GM18867 (cell line): ENCODE results near the gene CTDSPL.

Source experiments
- ATAC-seq: cut with Tn5 transposase; IDR thresholded peaks from one replicate; pipeline ENCODE4 v1.9.1; 2021; ENCODE audit warnings: mild to moderate bottlenecking, moderate library complexity; ENCODE audit not compliant: unreplicated experiment

Gene CTDSPL

GRCh38 chr3:37940242-37940908 is 78.7 kb downstream of the CTDSPL start:
- ATAC-seq, result no peak

- ATAC-seq, result no peak
These were observed 80.2 kb downstream of the CTDSPL start for GRCh38 chr3:37941608-37942508.

- no peak for ATAC-seq
These were observed 81.0 kb downstream of the CTDSPL start for GRCh38 chr3:37942646-37943045.

GRCh38 chr3:37943126-37943525 is 81.4 kb downstream of the CTDSPL start:
- ATAC-seq, result no peak

- no peak for ATAC-seq
These were observed 82.1 kb downstream of the CTDSPL start for GRCh38 chr3:37943631-37944314.

GRCh38 chr3:37944391-37944842 is 82.7 kb downstream of the CTDSPL start:
- ATAC-seq, result no peak

GRCh38 chr3:37945156-37945806 is 83.6 kb downstream of the CTDSPL start:
- no peak for ATAC-seq

- ATAC-seq, result no peak
These were observed 84.3 kb downstream of the CTDSPL start for GRCh38 chr3:37945807-37946530.

GRCh38 chr3:37946531-37946889 is 84.8 kb downstream of the CTDSPL start:
- ATAC-seq, result no peak

- no peak for ATAC-seq
These were observed 88.2 kb downstream of the CTDSPL start for GRCh38 chr3:37949866-37950265.

GRCh38 chr3:37952564-37952963 is 90.9 kb downstream of the CTDSPL start:
- no peak for ATAC-seq

GRCh38 chr3:37953226-37953625 is 91.5 kb downstream of the CTDSPL start:
- no peak for ATAC-seq

- ATAC-seq, result no peak
These were observed 92.2 kb downstream of the CTDSPL start for GRCh38 chr3:37953707-37954394.

- ATAC-seq, result no peak
These were observed 93.2 kb downstream of the CTDSPL start for GRCh38 chr3:37954881-37955280.

- ATAC-seq, result no peak
These were observed 94.4 kb downstream of the CTDSPL start for GRCh38 chr3:37955918-37956707.

- ATAC-seq, result no peak
These were observed 95.3 kb downstream of the CTDSPL start for GRCh38 chr3:37956723-37957538.

GRCh38 chr3:37957539-37957936 is 95.9 kb downstream of the CTDSPL start:
- ATAC-seq, result no peak
